Measurements from ENCODE around the gene TOMM40L. TPM values are rescaled to one million over a fixed set of nuclear protein-coding genes. Genes with fewer than 3 reads are reported as not detected.

The TOMM40L gene
- polyA plus RNA-seq, 1 donor (not counting 4 experiments of a cell fraction or from before 2014, with no cell fraction given) = 14.4 TPM

DNA sequence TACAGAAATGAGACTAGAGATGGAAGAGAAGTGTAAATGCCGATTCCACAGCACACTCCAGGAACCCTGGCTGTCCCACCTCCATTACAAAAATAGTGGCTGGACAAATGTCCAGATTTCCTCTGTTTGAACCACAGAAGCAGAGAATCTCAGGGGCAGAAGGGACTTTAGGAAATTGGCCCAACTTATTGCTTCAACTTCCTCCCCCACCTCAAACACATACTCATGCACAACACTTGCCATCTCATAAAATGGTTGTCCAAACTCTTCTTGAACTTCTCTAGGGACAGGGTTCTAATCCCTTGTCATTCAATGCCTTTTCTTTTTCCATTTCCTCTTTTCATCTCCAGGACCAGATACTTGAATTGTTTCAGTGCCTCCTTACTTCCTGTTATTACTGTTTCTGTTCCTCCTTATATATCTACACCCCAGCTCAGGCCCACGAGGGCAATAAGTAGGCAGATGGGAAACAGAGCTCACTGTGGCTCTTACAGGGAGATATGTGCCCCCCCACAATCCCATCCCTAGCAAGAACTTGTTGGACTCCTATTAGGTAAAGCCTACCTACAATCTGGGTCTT lies 40.0 kb upstream of the TOMM40L start:
- no peaks in the 10 kb centered on the region for H3K79me2 ChIP-seq (ENCODE audit: control insufficient read depth, insufficient read depth, low read length)
- peaks cover 13% of the 10 kb centered on the region for H3K4me1 ChIP-seq (ENCODE audit: control insufficient read depth, extremely low read depth, insufficient read depth, low read length)
- H3K27ac ChIP-seq (ENCODE audit: control insufficient read depth, insufficient read depth, low read length) = no peak overlapping the region
- no peak overlapping the region for H3K4me3 ChIP-seq (ENCODE audit: control insufficient read depth in 2 of 3, extremely low read depth in 1 of 3, insufficient read depth in 2 of 3, low read depth in 1 of 3, low read length in 3 of 3)
- no peaks in the 10 kb centered on the region for H3K9me1 ChIP-seq (ENCODE audit: control insufficient read depth, extremely low read depth, insufficient read depth, low read length)
- no peak for DNase-seq (ENCODE audit: low read depth, low spot score)
- H3K36me3 ChIP-seq (ENCODE audit: control insufficient read depth in 2 of 2, extremely low read depth in 1 of 2, insufficient read depth in 2 of 2, low read length in 2 of 2) = no peaks in the 10 kb centered on the region
- dilution Hi-C loops (cut with MboI; ENCODE audit: extremely low pct_ligation_motif_present, low sequenced_read_pairs) = no loop called here
- H4K20me1 ChIP-seq (ENCODE audit: control insufficient read depth, extremely low read depth, insufficient read depth, low read length) = no peaks in the 10 kb centered on the region
- no peaks in the 10 kb centered on the region for H3K27me3 ChIP-seq (ENCODE audit: control insufficient read depth, extremely low read depth, insufficient read depth, low read length)
- H2AFZ ChIP-seq (ENCODE audit: control insufficient read depth, low read length) = no peak overlapping the region
- no peak overlapping the region for H3K4me2 ChIP-seq (ENCODE audit: control insufficient read depth, extremely low read depth, insufficient read depth, low read depth, low read length)
- no peak for TF ChIP-seq EZH2 (IDR thresholded peaks at IDR 0.05; ENCODE audit: low read length)
- TF ChIP-seq CTCF (optimal IDR thresholded peaks at IDR 0.05 in 1 of 3, IDR thresholded peaks at IDR 0.05 in 1 of 3, conservative IDR thresholded peaks at IDR 0.05 in 1 of 3; ENCODE audit: extremely low read depth in 1 of 3, insufficient read depth in 2 of 3, low read length in 3 of 3) = no peak
- no peak overlapping the region for H3K9ac ChIP-seq (ENCODE audit: control insufficient read depth, extremely low read depth, insufficient read depth, low read length)
- no peaks in the 10 kb centered on the region for H3K9me3 ChIP-seq (ENCODE audit: control insufficient read depth, low read depth, low read length)
- FAIRE-seq = no peak

GRCh38 chr1:161187311-161187710 lies 38.5 kb upstream of the TOMM40L start:
- no peak for DNase-seq (ENCODE audit: low read depth, low spot score)
- Histone ChIP-seq H3K4me2 (ENCODE audit: control insufficient read depth, extremely low read depth, insufficient read depth, low read depth, low read length) (no peak overlapping the region), H4K20me1 (ENCODE audit: control insufficient read depth, extremely low read depth, insufficient read depth, low read length) (no peaks in the 10 kb centered on the region), H3K9me1 (ENCODE audit: control insufficient read depth, extremely low read depth, insufficient read depth, low read length) (no peaks in the 10 kb centered on the region), H3K4me1 (ENCODE audit: control insufficient read depth, extremely low read depth, insufficient read depth, low read length) (peaks cover 6% of the 10 kb centered on the region), H3K9me3 (ENCODE audit: control insufficient read depth, low read depth, low read length) (no peaks in the 10 kb centered on the region), H3K27ac (ENCODE audit: control insufficient read depth, insufficient read depth, low read length) (no peak overlapping the region), H3K36me3 (ENCODE audit: control insufficient read depth in 2 of 2, extremely low read depth in 1 of 2, insufficient read depth in 2 of 2, low read length in 2 of 2) (no peaks in the 10 kb centered on the region), H3K9ac (ENCODE audit: control insufficient read depth, extremely low read depth, insufficient read depth, low read length) (no peak overlapping the region), H3K4me3 (ENCODE audit: control insufficient read depth in 2 of 3, extremely low read depth in 1 of 3, insufficient read depth in 2 of 3, low read depth in 1 of 3, low read length in 3 of 3) (no peak overlapping the region), H2AFZ (ENCODE audit: control insufficient read depth, low read length) (no peak overlapping the region), H3K79me2 (ENCODE audit: control insufficient read depth, insufficient read depth, low read length) (no peaks in the 10 kb centered on the region), H3K27me3 (ENCODE audit: control insufficient read depth, extremely low read depth, insufficient read depth, low read length) (no peaks in the 10 kb centered on the region)
- TF ChIP-seq CTCF (optimal IDR thresholded peaks at IDR 0.05 in 1 of 3, IDR thresholded peaks at IDR 0.05 in 1 of 3, conservative IDR thresholded peaks at IDR 0.05 in 1 of 3; ENCODE audit: extremely low read depth in 1 of 3, insufficient read depth in 2 of 3, low read length in 3 of 3) (no peak), EZH2 (IDR thresholded peaks at IDR 0.05; ENCODE audit: low read length) (no peak)
- FAIRE-seq = no peak
- dilution Hi-C loops (cut with MboI; ENCODE audit: extremely low pct_ligation_motif_present, low sequenced_read_pairs) = no loop called here
